Brain microvascular endothelial cell (primary cell): ENCODE data around the gene PNRC2.
"Not testable (repeated sequence)": the region's sequence is repeated elsewhere in the genome, so short reads cannot be mapped to it uniquely, and the experiment has no call there.

ENCODE experiments used
- DNase-seq: peaks from one replicate; pipeline ENCODE4 v3.0.0-alpha.2; 2020
- H3K27ac ChIP-seq: fragments of 250-450 bp; sonication (Bioruptor Pico); 2 replicates; pipeline ENCODE4 v1.5.1; 2020; ENCODE audit warnings: mild to moderate bottlenecking, moderate library complexity
- H3K27me3 ChIP-seq: fragments of 250-450 bp; sonication (Bioruptor Pico); replicated peaks from 2 replicates; pipeline ENCODE4 v1.5.1; 2020; ENCODE audit warnings: mild to moderate bottlenecking
- H3K36me3 ChIP-seq: fragments of 250-450 bp; sonication (Bioruptor Pico); replicated peaks from 2 replicates; pipeline ENCODE4 v1.5.1; 2020; ENCODE audit warnings: mild to moderate bottlenecking
- H3K4me3 ChIP-seq: 2 replicates; pipeline ENCODE4 v1.5.1; 2011; ENCODE audit warnings: low read depth, mild to moderate bottlenecking, control low read depth, low read length, moderate library complexity
- in situ Hi-C: cut with HindIII; loops from 2 replicates; pipeline ENCODE4 v1.10.0; 2017; ENCODE audit warnings: low sequenced_read_pairs, low pct_ligation_motif_present
- TF ChIP-seq, protein P1 (sequence below): IDR thresholded peaks from 2 replicates; pipeline ENCODE4 v1.5.1; 2011; ENCODE audit warnings: low read depth, mild to moderate bottlenecking, moderate library complexity, low read length, control low read depth, inconsistent platforms; ENCODE audit errors: missing control alignments

Gene PNRC2

DNA sequence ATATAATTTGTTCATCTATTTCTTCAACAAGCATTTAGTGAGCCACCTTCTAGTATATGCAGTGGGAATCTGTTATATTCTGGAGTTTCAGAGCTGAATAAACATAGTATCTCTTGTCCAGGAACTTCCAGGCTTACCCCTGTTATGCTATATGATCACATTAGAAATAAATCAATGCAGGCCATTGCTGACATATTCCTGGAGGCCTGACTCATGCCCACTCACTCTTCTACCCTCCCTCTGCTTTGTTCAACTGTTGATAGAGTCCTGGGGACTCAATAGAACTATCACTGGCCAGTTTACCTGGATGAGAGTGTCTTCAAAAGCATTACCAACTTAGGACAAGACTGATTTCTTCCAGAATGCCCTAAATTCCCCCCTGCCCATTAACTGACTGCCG lies 49.8 kb downstream of the PNRC2 start:
- Histone ChIP-seq H3K36me3 (no peaks in the 10 kb centered on the region), H3K27ac (no peak overlapping the region), H3K27me3 (no peaks in the 10 kb centered on the region), H3K4me3 (no peak overlapping the region)
- TF ChIP-seq, protein P1, sequence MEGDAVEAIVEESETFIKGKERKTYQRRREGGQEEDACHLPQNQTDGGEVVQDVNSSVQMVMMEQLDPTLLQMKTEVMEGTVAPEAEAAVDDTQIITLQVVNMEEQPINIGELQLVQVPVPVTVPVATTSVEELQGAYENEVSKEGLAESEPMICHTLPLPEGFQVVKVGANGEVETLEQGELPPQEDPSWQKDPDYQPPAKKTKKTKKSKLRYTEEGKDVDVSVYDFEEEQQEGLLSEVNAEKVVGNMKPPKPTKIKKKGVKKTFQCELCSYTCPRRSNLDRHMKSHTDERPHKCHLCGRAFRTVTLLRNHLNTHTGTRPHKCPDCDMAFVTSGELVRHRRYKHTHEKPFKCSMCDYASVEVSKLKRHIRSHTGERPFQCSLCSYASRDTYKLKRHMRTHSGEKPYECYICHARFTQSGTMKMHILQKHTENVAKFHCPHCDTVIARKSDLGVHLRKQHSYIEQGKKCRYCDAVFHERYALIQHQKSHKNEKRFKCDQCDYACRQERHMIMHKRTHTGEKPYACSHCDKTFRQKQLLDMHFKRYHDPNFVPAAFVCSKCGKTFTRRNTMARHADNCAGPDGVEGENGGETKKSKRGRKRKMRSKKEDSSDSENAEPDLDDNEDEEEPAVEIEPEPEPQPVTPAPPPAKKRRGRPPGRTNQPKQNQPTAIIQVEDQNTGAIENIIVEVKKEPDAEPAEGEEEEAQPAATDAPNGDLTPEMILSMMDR: no peak
- DNase-seq: peak; percentile 32
- in situ Hi-C loops: no loop called here

DNA sequence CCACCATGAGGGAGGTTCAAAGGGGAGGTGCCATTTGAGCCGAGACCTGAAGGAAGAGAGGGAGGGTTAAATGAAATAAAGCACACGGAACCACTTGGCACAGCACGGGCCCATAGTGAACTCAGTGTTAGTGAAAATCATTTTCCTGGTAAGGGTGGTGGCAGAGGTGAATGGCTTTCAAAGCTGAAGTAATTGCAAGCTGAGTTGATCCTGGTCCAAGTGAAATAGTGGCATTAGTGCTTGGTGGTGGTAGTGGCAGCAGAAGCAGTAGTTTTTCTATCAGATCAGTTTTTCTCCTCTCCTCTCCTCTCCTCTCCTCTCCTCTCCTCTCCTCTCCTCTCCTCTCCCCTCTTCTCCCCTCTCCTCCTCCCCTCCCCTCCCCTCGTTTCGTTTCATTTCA lies 51.0 kb downstream of the PNRC2 start:
- no peak overlapping the region for H3K27ac ChIP-seq
- in situ Hi-C loops: no loop called here
- H3K27me3 ChIP-seq: no peaks in the 10 kb centered on the region
- no peak for DNase-seq
- no peaks in the 10 kb centered on the region for H3K36me3 ChIP-seq
- no peak overlapping the region for H3K4me3 ChIP-seq
- TF ChIP-seq, protein P1: no peak

DNA sequence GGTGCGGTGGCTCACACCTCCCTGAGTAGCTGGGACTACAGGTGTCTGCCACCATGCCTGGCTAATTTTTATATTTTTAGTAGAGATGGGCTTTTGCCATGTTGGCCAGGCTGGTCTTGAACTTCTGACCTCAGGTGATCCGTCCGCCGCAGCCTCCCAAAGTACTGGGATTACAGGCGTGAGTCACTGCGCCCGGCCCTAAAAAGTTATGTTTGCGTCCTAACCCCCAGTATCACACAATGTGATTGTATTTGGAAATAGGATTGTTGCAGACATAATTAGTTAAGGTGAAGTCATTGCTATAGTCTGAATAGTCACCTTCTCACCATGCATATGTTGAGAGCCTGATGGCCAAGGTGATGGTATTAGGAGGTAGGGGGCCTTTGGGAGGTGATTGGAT lies 53.2 kb downstream of the PNRC2 start:
- DNase-seq, H3K36me3 ChIP-seq, H3K4me3 ChIP-seq, in situ Hi-C loops, H3K27me3 ChIP-seq, H3K27ac ChIP-seq: not testable (repeated sequence)
